Endothelial cell (in vitro differentiated cells): ENCODE results near the gene C4orf46. TPM values are rescaled to one million over a fixed set of nuclear protein-coding genes. Genes with fewer than 3 reads are reported as not detected.
"Not testable (repeated sequence)": the region's sequence is repeated elsewhere in the genome, so short reads cannot be mapped to it uniquely, and the experiment has no call there.

Source experiments
- DNase-seq: peaks from one replicate; pipeline ENCODE4 v3.0.0; 2021; ENCODE audit warnings: low spot score
- H3K27ac Mint-ChIP-seq: one replicate; pipeline ENCODE4 v1.8.0; 2021; ENCODE audit warnings: mixed read lengths, inconsistent platforms; ENCODE audit not compliant: unreplicated experiment
- H3K27me3 Mint-ChIP-seq: one replicate; pipeline ENCODE4 v1.8.0; 2021; ENCODE audit warnings: mild to moderate bottlenecking, moderate library complexity, mixed read lengths, inconsistent platforms; ENCODE audit not compliant: unreplicated experiment
- H3K36me3 Mint-ChIP-seq: one replicate; pipeline ENCODE4 v1.8.0; 2021; ENCODE audit warnings: mild to moderate bottlenecking, low read depth, mixed read lengths, inconsistent platforms; ENCODE audit not compliant: unreplicated experiment
- H3K4me1 Mint-ChIP-seq: one replicate; pipeline ENCODE4 v1.8.0; 2021; ENCODE audit warnings: mild to moderate bottlenecking, mixed read lengths, inconsistent platforms; ENCODE audit not compliant: unreplicated experiment
- H3K4me3 Mint-ChIP-seq: one replicate; pipeline ENCODE4 v1.8.0; 2021; ENCODE audit warnings: mild to moderate bottlenecking, mixed read lengths, inconsistent platforms; ENCODE audit not compliant: unreplicated experiment
- H3K9me3 Mint-ChIP-seq: one replicate; pipeline ENCODE4 v1.8.0; 2021; ENCODE audit warnings: mixed read lengths, inconsistent platforms; ENCODE audit not compliant: unreplicated experiment
- CTCF ChIP-seq: fragments of 200-600 bp; sonication (generic); IDR thresholded peaks from one replicate; pipeline ENCODE4 v1.5.0; 2021; ENCODE audit warnings: antibody characterized with exemption; ENCODE audit not compliant: unreplicated experiment
- total RNA-seq: library from RNA; stranded (reverse); fragmentation: NEBNext Ultra II Directional; extraction: Animal tissue kit (Norgen Biotek cat#: 25700); gene quantifications from one replicate; pipeline ENCODE4 v1.2.1, GENCODE V29; 2021; ENCODE audit not compliant: unreplicated experiment

Gene C4orf46
- total RNA-seq, 1 donor from 2014 or later = 7.0 TPM

DNA sequence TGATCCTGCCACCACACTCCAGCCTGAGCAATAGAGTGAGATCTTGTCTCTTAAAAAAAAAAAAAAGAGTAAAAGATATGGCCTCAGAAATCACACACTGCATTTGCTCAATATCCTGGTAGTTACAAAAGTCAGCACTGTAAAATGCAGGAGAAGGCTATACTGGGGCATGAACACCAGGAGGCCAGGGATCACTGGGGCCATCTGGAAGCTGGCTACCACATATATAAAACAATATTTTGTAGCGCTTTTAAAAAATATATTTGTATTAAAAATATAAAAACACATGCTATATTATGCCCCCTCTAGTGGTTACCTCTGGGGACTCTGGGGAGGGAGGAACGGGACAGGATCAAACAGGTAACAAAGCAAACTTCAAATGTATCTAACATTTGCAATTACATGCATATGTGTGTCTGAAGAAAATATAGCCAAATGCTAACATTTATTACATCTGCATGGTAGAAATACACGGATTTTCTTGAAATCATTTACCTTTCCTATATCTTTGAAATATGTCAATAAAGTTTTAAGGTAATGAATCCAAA, 4.0 kb downstream of the C4orf46 start:
- H3K4me3 Mint-ChIP-seq = no peak overlapping the region
- peaks cover 22% of the 10 kb centered on the region for H3K4me1 Mint-ChIP-seq
- H3K36me3 Mint-ChIP-seq = peaks cover 7% of the 10 kb centered on the region
- peak overlapping the region; percentile 40 for H3K27ac Mint-ChIP-seq
- peak; percentile 86 for TF ChIP-seq CTCF
- H3K27me3 Mint-ChIP-seq = peaks cover 9% of the 10 kb centered on the region
- peak; percentile 56 for DNase-seq
- H3K9me3 Mint-ChIP-seq = no peaks in the 10 kb centered on the region

DNA sequence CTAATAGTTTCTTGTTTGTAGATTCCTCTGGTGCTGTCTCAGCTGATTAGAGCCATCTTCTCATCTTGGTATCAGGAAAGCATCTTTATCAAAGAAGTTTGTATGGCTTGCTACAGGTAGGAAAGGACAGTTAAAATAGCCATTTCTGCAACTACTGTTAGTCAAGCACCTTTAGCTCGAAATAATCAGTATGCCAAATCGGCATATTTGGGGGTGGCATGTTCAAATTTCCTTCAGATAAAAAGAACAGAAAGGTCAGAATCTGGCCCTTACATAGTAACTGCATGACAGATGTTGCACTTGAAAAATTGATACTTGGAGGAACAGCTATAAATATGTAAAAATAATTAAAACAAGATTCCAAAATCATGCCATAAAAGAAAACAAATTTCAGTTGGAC, 4.8 kb downstream of the C4orf46 start:
- no peak for TF ChIP-seq CTCF
- H3K27ac Mint-ChIP-seq = no peak overlapping the region

GRCh38 chr4:158664806-158665205, 6.9 kb downstream of the C4orf46 start:
- Mint-ChIP-seq H3K27ac (no peak overlapping the region), H3K4me3 (no peak overlapping the region), H3K4me1 (peaks cover 8% of the 10 kb centered on the region), H3K9me3 (no peaks in the 10 kb centered on the region), H3K36me3 (peaks cover 7% of the 10 kb centered on the region), H3K27me3 (no peaks in the 10 kb centered on the region)
- no peak for TF ChIP-seq CTCF
- DNase-seq = no peak

More for the DNA sequence above, 4.8 kb downstream of the C4orf46 start:
- no peaks in the 10 kb centered on the region for H3K9me3 Mint-ChIP-seq
- no peak overlapping the region for H3K4me3 Mint-ChIP-seq
- peaks cover 9% of the 10 kb centered on the region for H3K27me3 Mint-ChIP-seq
- DNase-seq = no peak
- peaks cover 7% of the 10 kb centered on the region for H3K36me3 Mint-ChIP-seq
- H3K4me1 Mint-ChIP-seq = peaks cover 19% of the 10 kb centered on the region

DNA sequence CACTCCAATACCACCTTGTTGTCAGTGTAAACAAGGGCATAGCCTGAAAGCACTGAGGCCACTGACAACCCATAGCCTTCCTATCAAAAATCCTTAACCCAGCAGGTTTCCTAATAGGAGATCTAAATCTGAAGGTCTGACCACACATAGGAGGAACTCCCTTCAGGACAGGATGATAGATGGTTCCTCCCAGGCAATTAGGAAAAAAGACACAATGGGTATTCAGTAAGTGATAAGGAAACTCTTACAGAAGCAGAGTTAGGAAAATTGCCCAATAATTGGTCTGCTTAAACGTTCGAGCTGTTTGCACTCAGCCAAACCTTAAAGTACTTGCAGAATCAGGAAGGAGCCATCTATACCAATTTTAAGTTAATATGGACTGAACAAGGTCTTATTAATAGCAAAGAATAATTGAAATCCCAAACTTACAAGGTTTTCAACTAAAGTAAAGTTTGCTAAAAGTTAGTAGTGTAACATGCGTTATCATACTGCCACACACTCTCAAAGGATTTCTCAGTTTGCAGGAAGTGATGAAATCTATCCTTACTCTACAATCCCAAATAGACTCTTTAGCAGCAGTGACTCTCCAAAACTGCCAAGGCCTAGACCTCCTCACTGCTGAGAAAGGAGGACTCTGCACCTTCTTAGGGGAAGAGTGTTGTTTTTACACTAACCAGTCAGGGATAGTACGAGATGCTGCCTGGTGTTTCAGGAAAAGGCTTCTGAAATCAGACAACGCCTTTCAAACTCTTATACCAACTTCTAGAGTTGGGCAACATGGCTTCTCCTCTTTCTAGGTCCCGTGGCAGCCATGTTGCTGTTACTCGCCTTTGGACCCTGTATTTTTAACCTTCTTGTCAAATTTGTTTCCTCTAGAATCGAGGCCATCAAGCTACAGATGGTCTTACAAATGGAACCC, 7.7 kb downstream of the C4orf46 start:
- H3K27ac Mint-ChIP-seq, H3K9me3 Mint-ChIP-seq, H3K27me3 Mint-ChIP-seq, H3K4me1 Mint-ChIP-seq, DNase-seq, H3K36me3 Mint-ChIP-seq, H3K4me3 Mint-ChIP-seq: not testable (repeated sequence)

GRCh38 chr4:158663255-158663654, 8.4 kb downstream of the C4orf46 start:
- H3K4me1 Mint-ChIP-seq, H3K27me3 Mint-ChIP-seq, H3K4me3 Mint-ChIP-seq, H3K27ac Mint-ChIP-seq, H3K36me3 Mint-ChIP-seq, DNase-seq, H3K9me3 Mint-ChIP-seq: not testable (repeated sequence)

DNA sequence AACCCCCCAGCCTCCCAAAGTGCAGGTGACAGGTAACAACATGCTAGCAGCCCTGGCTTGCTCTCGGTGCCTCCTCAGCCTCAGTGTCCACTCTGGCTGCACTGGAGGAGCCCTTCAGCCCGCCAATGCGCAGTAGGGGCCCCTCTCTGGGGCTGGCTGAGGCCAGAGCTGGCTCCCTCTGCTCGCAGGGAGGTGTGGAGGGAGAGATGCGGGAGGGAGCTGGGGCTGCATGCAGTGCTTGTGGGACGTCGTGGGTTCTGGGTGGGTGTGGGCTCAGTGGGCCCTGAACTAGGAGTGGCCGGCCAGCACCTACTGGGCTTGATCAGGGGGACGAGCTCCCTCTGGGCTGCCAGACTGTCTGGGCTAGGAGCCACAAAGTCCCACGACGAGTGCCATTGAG, 14.4 kb downstream of the C4orf46 start:
- Mint-ChIP-seq H3K27ac (no peak overlapping the region), H3K4me3 (no peak overlapping the region), H3K4me1 (peaks cover 7% of the 10 kb centered on the region), H3K27me3 (no peaks in the 10 kb centered on the region), H3K36me3 (no peaks in the 10 kb centered on the region), H3K9me3 (no peaks in the 10 kb centered on the region)
- TF ChIP-seq CTCF = no peak
- DNase-seq = no peak
